ENCODE measurements around the gene EEF1AKMT3.

- no peak for TF ChIP-seq REST (IDR thresholded peaks at IDR 0.05)
- no peak for TF ChIP-seq CTCF (IDR thresholded peaks at IDR 0.05; ENCODE audit: low read depth, low read length, missing input control)
- no peak for TF ChIP-seq YY1 (IDR thresholded peaks at IDR 0.05)
- no peak for TF ChIP-seq JUND (IDR thresholded peaks at IDR 0.05)
- no peak for TF ChIP-seq RXRA (IDR thresholded peaks at IDR 0.05)
Observed at GRCh38 chr12:57762463-57762862, 10.0 kb upstream of the EEF1AKMT3 start.

All from liver (tissue), 3 donors.